HepG2 (cell line): Measurements from ENCODE around the gene MYCBP2. TPM values are rescaled to one million over a fixed set of nuclear protein-coding genes. Genes with fewer than 3 reads are reported as not detected.

Experiments
- DNMT1 ChIP-seq: sonication (generic); formaldehyde crosslinking; IDR thresholded peaks from 2 replicates; pipeline ENCODE4 v1.5.1; 2020; ENCODE audit warnings: mild to moderate bottlenecking, missing genetic modification reagents
- DR1 ChIP-seq: sonication (generic); formaldehyde crosslinking; IDR thresholded peaks from 2 replicates; pipeline ENCODE4 v1.8.0; 2021; ENCODE audit warnings: mild to moderate bottlenecking, missing genetic modification reagents, inconsistent platforms
- KMT2A ChIP-seq: sonication (generic); formaldehyde crosslinking; IDR thresholded peaks from 2 replicates; pipeline ENCODE4 v1.4.0; 2020; ENCODE audit warnings: missing genetic modification reagents
- MATR3 ChIP-seq: sonication (generic); formaldehyde crosslinking; IDR thresholded peaks from 2 replicates; pipeline ENCODE4 v1.4.0; 2020; ENCODE audit warnings: missing genetic modification reagents
- MEF2D ChIP-seq: sonication (generic); formaldehyde crosslinking; IDR thresholded peaks from 2 replicates; pipeline ENCODE4 v1.5.1; 2020; ENCODE audit warnings: mild to moderate bottlenecking, missing genetic modification reagents
- NFE2L2 ChIP-seq: fragments of 150-350 bp; IDR thresholded peaks from 2 replicates; pipeline ENCODE4 v1.6.1; 2014; ENCODE audit warnings: low read length
- NFKB2 ChIP-seq: sonication (generic); formaldehyde crosslinking; IDR thresholded peaks from 2 replicates; pipeline ENCODE4 v1.4.0; 2020; ENCODE audit warnings: missing genetic modification reagents, borderline replicate concordance
- NFRKB ChIP-seq: fragments of 450-650 bp; IDR thresholded peaks from 2 replicates; pipeline ENCODE4 v1.6.1; 2017
- PHF20 ChIP-seq: sonication (generic); formaldehyde crosslinking; IDR thresholded peaks from 2 replicates; pipeline ENCODE4 v1.5.0; 2020; ENCODE audit warnings: mild to moderate bottlenecking, missing genetic modification reagents
- REXO4 ChIP-seq: sonication (generic); formaldehyde crosslinking; IDR thresholded peaks from 2 replicates; pipeline ENCODE4 v1.8.0; 2022; ENCODE audit warnings: missing genetic modification reagents, mild to moderate bottlenecking, borderline replicate concordance
- STAT5B ChIP-seq: sonication (generic); formaldehyde crosslinking; IDR thresholded peaks from 2 replicates; pipeline ENCODE4 v1.4.0; 2020; ENCODE audit warnings: missing genetic modification reagents
- SYNCRIP ChIP-seq: fragments of 200-400 bp; formaldehyde crosslinking; IDR thresholded peaks from 2 replicates; pipeline ENCODE4 v1.6.1; 2018; ENCODE audit warnings: mild to moderate bottlenecking, low read depth, low read length; ENCODE audit not compliant: insufficient read depth
- TEAD2 ChIP-seq: sonication (generic); formaldehyde crosslinking; IDR thresholded peaks from 2 replicates; pipeline ENCODE4 v1.9.0; 2021; ENCODE audit warnings: missing genetic modification reagents
- ZBTB7B ChIP-seq: sonication (generic); formaldehyde crosslinking; IDR thresholded peaks from 2 replicates; pipeline ENCODE4 v1.4.0; 2020; ENCODE audit warnings: missing genetic modification reagents
- ZNF10 ChIP-seq: sonication (generic); formaldehyde crosslinking; IDR thresholded peaks from 2 replicates; pipeline ENCODE4 v1.4.0; 2020; ENCODE audit warnings: mild to moderate bottlenecking, low read depth, missing genetic modification reagents, borderline replicate concordance
- ZNF282 ChIP-seq: fragments of 450-650 bp; IDR thresholded peaks from 2 replicates; pipeline ENCODE4 v1.6.1; 2018; ENCODE audit not compliant: partially characterized antibody
- ZNF318 ChIP-seq: sonication (generic); formaldehyde crosslinking; IDR thresholded peaks from 2 replicates; pipeline ENCODE4 v1.4.0; 2020; ENCODE audit warnings: mild to moderate bottlenecking, missing genetic modification reagents
- ZNF33B ChIP-seq: sonication (generic); formaldehyde crosslinking; IDR thresholded peaks from 2 replicates; pipeline ENCODE4 v1.5.1; 2020; ENCODE audit warnings: mild to moderate bottlenecking, missing genetic modification reagents
- ZNF577 ChIP-seq: sonication (generic); formaldehyde crosslinking; IDR thresholded peaks from 2 replicates; pipeline ENCODE4 v1.4.0; 2020; ENCODE audit warnings: mild to moderate bottlenecking, low read depth, missing genetic modification reagents, borderline replicate concordance
- ZNF816 ChIP-seq: sonication (generic); formaldehyde crosslinking; IDR thresholded peaks from 2 replicates; pipeline ENCODE4 v1.8.0; 2022; ENCODE audit warnings: missing genetic modification reagents, mild to moderate bottlenecking, borderline replicate concordance
- ZSCAN9 ChIP-seq: IDR thresholded peaks from 2 replicates; pipeline ENCODE4 v1.6.1; 2016; ENCODE audit warnings: borderline replicate concordance
- polyA plus RNA-seq, 8 experiments: library from polyadenylated mRNA; depleted of rRNA in 3 of 8; stranded (reverse) in 7 of 8; unstranded in 1 of 8; fragments of >200 nt; fragmentation: Illumina TruSeq in 4 of 8; extraction: Trizol in 4 of 8; gene quantifications; 2 replicates each; pipeline versions ENCODE4 v1.2.1 to v1.2.3, GENCODE V29; 2011 to 2016; ENCODE audit warnings: low read depth in 4 of 8, missing spikeins in 1 of 8, mixed read lengths in 1 of 8; ENCODE audit not compliant: insufficient read depth in 1 of 8
- total RNA-seq, 5 experiments: library from RNA; depleted of rRNA; stranded (reverse); fragments of >200 nt; fragmentation: Illumina TruSeq; extraction: Trizol; gene quantifications; 2 replicates each; pipeline ENCODE4 v1.2.3, GENCODE V29; 2016; ENCODE audit warnings: low read depth in 1 of 5
- TF ChIP-seq, protein P1 (sequence below), 2 experiments: sonication (generic) in 1 of 2; formaldehyde crosslinking in 1 of 2; IDR thresholded peaks; 2 replicates each; pipeline versions ENCODE4 v1.4.0 to v1.6.1; 2018 to 2020; ENCODE audit warnings: missing genetic modification reagents in 2 of 2, borderline replicate concordance in 1 of 2, low read depth in 1 of 2, mild to moderate bottlenecking in 1 of 2, missing biosample characterization in 1 of 2

The MYCBP2 gene
- total and polyA plus RNA-seq, 2 of the 13 experiments (the other 11 are each of a cell fraction or from before 2014, with no cell fraction given), result 16.3 to 35.3 TPM

DNA sequence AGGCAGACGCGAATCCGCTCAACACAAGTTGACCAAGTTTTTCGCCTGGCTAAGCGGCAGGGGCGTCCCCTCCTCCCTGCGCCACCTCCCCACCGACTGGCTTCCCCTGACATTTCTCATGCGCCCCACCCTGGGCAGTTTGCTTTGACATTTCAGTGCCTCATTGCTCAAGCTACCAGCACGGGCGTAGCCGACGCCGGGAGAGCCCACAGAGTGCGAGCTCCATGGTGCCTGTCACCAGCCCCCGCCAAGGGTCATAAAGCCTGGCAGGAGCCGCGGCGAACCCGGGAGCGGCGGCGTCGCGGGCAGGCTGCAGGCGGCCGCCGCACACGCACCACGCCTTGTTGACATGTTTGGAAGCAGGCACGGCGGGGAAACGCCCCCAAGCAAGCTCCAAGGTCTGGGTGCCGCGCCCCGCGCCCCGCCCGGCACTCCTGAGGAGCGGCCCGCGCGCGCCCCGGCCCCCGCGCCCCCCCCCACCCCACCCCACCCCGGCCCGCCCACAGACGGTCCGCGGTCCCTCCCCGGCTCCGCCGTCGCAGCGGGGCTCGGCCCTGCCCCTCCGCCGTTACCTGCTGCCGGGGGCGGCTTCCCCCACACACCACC lies 300.5 kb downstream of the MYCBP2 start (continued):
- TF ChIP-seq TEAD2, result no peak
- no peak; the same call in 1 of the 2 replicates for TF ChIP-seq KMT2A
- TF ChIP-seq DR1 (CRISPR knock-in tag), result no peak
- TF ChIP-seq ZNF318 (CRISPR knock-in tag), result no peak
- no peak for TF ChIP-seq NFE2L2
- TF ChIP-seq ZNF10 (CRISPR knock-in tag), result no peak
- TF ChIP-seq, protein P1, sequence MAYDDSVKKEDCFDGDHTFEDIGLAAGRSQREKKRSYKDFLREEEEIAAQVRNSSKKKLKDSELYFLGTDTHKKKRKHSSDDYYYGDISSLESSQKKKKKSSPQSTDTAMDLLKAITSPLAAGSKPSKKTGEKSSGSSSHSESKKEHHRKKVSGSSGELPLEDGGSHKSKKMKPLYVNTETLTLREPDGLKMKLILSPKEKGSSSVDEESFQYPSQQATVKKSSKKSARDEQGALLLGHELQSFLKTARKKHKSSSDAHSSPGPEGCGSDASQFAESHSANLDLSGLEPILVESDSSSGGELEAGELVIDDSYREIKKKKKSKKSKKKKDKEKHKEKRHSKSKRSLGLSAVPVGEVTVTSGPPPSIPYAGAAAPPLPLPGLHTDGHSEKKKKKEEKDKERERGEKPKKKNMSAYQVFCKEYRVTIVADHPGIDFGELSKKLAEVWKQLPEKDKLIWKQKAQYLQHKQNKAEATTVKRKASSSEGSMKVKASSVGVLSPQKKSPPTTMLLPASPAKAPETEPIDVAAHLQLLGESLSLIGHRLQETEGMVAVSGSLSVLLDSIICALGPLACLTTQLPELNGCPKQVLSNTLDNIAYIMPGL (CRISPR knock-in tag; IDR thresholded peaks at IDR 0.05; ENCODE audit: borderline replicate concordance in 1 of 2, low read depth in 1 of 2), result peak in 1 of 2 experiments; percentile 51; a peak in 2 of 4 replicates
- 0 out of 2 replicates have a peak, but pooled peaks have one; percentile 45 for TF ChIP-seq ZNF33B (CRISPR knock-in tag)
- no peak for TF ChIP-seq NFRKB
- TF ChIP-seq STAT5B (CRISPR knock-in tag), result no peak
- no peak for TF ChIP-seq ZSCAN9 (CRISPR knock-in tag)
- TF ChIP-seq MATR3, result no peak
- TF ChIP-seq NFKB2 (CRISPR knock-in tag), result no peak
- no peak for TF ChIP-seq DNMT1 (CRISPR knock-in tag)
- TF ChIP-seq PHF20 (CRISPR knock-in tag), result no peak
- no peak for TF ChIP-seq ZNF577 (CRISPR knock-in tag)
- TF ChIP-seq ZNF816 (CRISPR knock-in tag), result no peak
- no peak for TF ChIP-seq MEF2D (CRISPR knock-in tag)
- TF ChIP-seq ZNF282, result no peak
- TF ChIP-seq SYNCRIP, result no peak
- no peak for TF ChIP-seq ZBTB7B (CRISPR knock-in tag)
- TF ChIP-seq REXO4 (CRISPR knock-in tag), result no peak
